K562 (cell line): ENCODE results near the gene ABCB9. TPM values are rescaled to one million over a fixed set of nuclear protein-coding genes. Genes with fewer than 3 reads are reported as not detected.

Experiments
- ATAC-seq: fragments of 200-7000 bp; cut with Tn5 transposase; 3 replicates; pipeline ENCODE4 v1.9.1; 2020; ENCODE audit warnings: moderate library complexity
- BruUV-seq: library from RNA; stranded (reverse); fragments of 400-500 nt; replicated peaks from 2 replicates; lab custom pipeline; 2021; lab: Mats Ljungman, UMichigan
- CTCF ChIA-PET: fragments of 300-600 bp; formaldehyde crosslinking; extraction: SDS; loops from one replicate; lab custom pipeline; 2021; ENCODE audit warnings: low intra/inter-chr PET ratio; lab: Yijun Ruan, JAX
- POLR2A ChIA-PET: fragments of 300-600, 350-650 bp; sonication (Branson Sonifier 250); formaldehyde crosslinking; extraction: SDS; loops from one replicate; lab custom pipeline; 2021; ENCODE audit warnings: antibody characterized with exemption, inconsistent platforms; lab: Yijun Ruan, JAX
- DNase-seq, 4 experiments: peaks; one replicate each; pipeline versions ENCODE4 v3.0.0 to v3.0.0-alpha.2; 2011 to 2018; ENCODE audit warnings: low spot score in 3 of 4, mixed read lengths in 3 of 4; ENCODE audit errors: extremely low read depth in 1 of 4
- FAIRE-seq: peaks from 2 replicates; lab custom pipeline; 2011; peaks lifted over from hg19 to GRCh38; lab: Jason Lieb, UNC
- H2AFZ ChIP-seq: 2 replicates; pipeline ENCODE4 v1.6.0; 2011; ENCODE audit warnings: low read depth, low read length, control low read depth, inconsistent platforms
- H3K27ac ChIP-seq: fragments of 200-600 bp; 3 replicates; pipeline ENCODE4 v1.8.0; 2011; ENCODE audit warnings: low read depth, mild to moderate bottlenecking, control low read depth, inconsistent platforms, low read length, moderate library complexity, mixed read lengths; ENCODE audit errors: extremely low read depth
- H3K27me3 ChIP-seq, 2 experiments: fragments of 300-600 bp in 1 of 2; 2 replicates in 1 of 2; 3 replicates in 1 of 2; pipeline versions ENCODE4 v1.6.0 to v1.8.0; 2011; ENCODE audit warnings: inconsistent platforms in 2 of 2, low read length in 2 of 2, mild to moderate bottlenecking in 1 of 2, mixed read lengths in 1 of 2, moderate library complexity in 1 of 2; ENCODE audit not compliant: control insufficient read depth in 2 of 2, insufficient read depth in 2 of 2
- H3K36me3 ChIP-seq: fragments of 300-600 bp; 3 replicates; pipeline ENCODE4 v1.8.0; 2011; ENCODE audit warnings: mild to moderate bottlenecking, low read length, inconsistent platforms; ENCODE audit not compliant: control insufficient read depth, insufficient read depth
- H3K4me1 ChIP-seq, 2 experiments: fragments of 200-600 bp in 1 of 2; replicated peaks in 1 of 2; 2 replicates in 1 of 2; 3 replicates in 1 of 2; pipeline versions ENCODE4 v1.5.1 to v1.8.0; 2011; ENCODE audit warnings: inconsistent platforms in 2 of 2, low read length in 2 of 2, mild to moderate bottlenecking in 1 of 2, mixed read lengths in 1 of 2, moderate library complexity in 1 of 2; ENCODE audit not compliant: control insufficient read depth in 2 of 2, insufficient read depth in 2 of 2
- H3K4me2 ChIP-seq: 2 replicates; pipeline ENCODE4 v1.6.1; 2011; ENCODE audit warnings: low read length, control low read depth, inconsistent platforms, mixed read lengths; ENCODE audit not compliant: insufficient read depth
- H3K4me3 ChIP-seq: fragments of 200-600 bp; sonication (generic), shearing (Covaris generic); 2 replicates; pipeline ENCODE4 v1.5.1; 2016; ENCODE audit warnings: control low read depth, inconsistent platforms
- H3K79me2 ChIP-seq: fragments of 200-600 bp; 3 replicates; pipeline ENCODE4 v1.8.0; 2011; ENCODE audit warnings: low read length, inconsistent platforms; ENCODE audit not compliant: control insufficient read depth, insufficient read depth
- H3K9ac ChIP-seq, 2 experiments: 2 replicates each; pipeline versions ENCODE4 v1.6.0 to v1.6.1; 2011; ENCODE audit warnings: low read depth in 2 of 2, low read length in 2 of 2, control low read depth in 1 of 2, inconsistent platforms in 1 of 2, mild to moderate bottlenecking in 1 of 2, mixed read lengths in 1 of 2; ENCODE audit not compliant: insufficient read depth in 1 of 2
- H3K9me1 ChIP-seq: one replicate; pipeline ENCODE4 v1.6.0; 2011; ENCODE audit warnings: inconsistent platforms, mild to moderate bottlenecking, low read length, moderate library complexity; ENCODE audit not compliant: control insufficient read depth, insufficient read depth
- H3K9me3 ChIP-seq: replicated peaks from 2 replicates; pipeline ENCODE4 v1.5.1; 2011; ENCODE audit warnings: low read depth, low read length, inconsistent platforms; ENCODE audit not compliant: control insufficient read depth, insufficient read depth
- H4K20me1 ChIP-seq: replicated peaks from 2 replicates; pipeline ENCODE4 v1.6.1; 2011; ENCODE audit warnings: low read length, inconsistent platforms, mixed read lengths; ENCODE audit not compliant: control insufficient read depth, insufficient read depth
- CBX1 ChIP-seq: sonication (generic); IDR thresholded peaks from 2 replicates; pipeline ENCODE4 v1.6.1; 2016; ENCODE audit warnings: antibody characterized with exemption, low read depth, mild to moderate bottlenecking
- CHD2 ChIP-seq: IDR thresholded peaks from 2 replicates; pipeline ENCODE4 v1.6.1; 2011; ENCODE audit warnings: low read depth, low read length
- CREB1 ChIP-seq, 2 experiments: sonication (generic) in 1 of 2; formaldehyde crosslinking in 1 of 2; IDR thresholded peaks; 2 replicates each; pipeline versions ENCODE4 v1.6.1 to v1.8.0; 2012 to 2022; ENCODE audit warnings: inconsistent platforms in 1 of 2, mild to moderate bottlenecking in 1 of 2, missing genetic modification reagents in 1 of 2, moderate library complexity in 1 of 2
- HDGF ChIP-seq: fragments of 450-650 bp; IDR thresholded peaks from 2 replicates; pipeline ENCODE4 v1.6.1; 2016
- HNRNPH1 ChIP-seq: fragments of 200-400 bp; formaldehyde crosslinking; optimal IDR thresholded peaks from 2 replicates; pipeline ENCODE3; 2017; ENCODE audit warnings: low read depth, mild to moderate bottlenecking, low read length, moderate library complexity
- KAT8 ChIP-seq: fragments of 450-650 bp; IDR thresholded peaks from 2 replicates; pipeline ENCODE4 v1.6.1; 2016; ENCODE audit warnings: low read depth, mild to moderate bottlenecking
- L3MBTL2 ChIP-seq: fragments of 450-650 bp; IDR thresholded peaks from 2 replicates; pipeline ENCODE4 v1.6.1; 2016; ENCODE audit warnings: mild to moderate bottlenecking, moderate library complexity
- SMARCA4 ChIP-seq: fragments of 450-650 bp; IDR thresholded peaks from 2 replicates; pipeline ENCODE4 v1.6.1; 2016
- SPI1 ChIP-seq: IDR thresholded peaks from 2 replicates; pipeline ENCODE4 v1.6.1; 2011; ENCODE audit warnings: low read depth, low read length, control low read depth, borderline replicate concordance
- ZNF76 ChIP-seq: fragments of 250-450 bp; sonication (Bioruptor Pico); IDR thresholded peaks from 2 replicates; pipeline ENCODE4 v1.4.0; 2020; ENCODE audit warnings: mild to moderate bottlenecking, moderate library complexity, borderline replicate concordance
- WGBS: fragments of 100-300 bp; shearing (Covaris generic); methylation state at CpG from one replicate; pipeline ENCODE4 v1.1.6; 2016; ENCODE audit warnings: low coverage, mixed read lengths; ENCODE audit not compliant: insufficient coverage; ENCODE audit errors: missing lambda C conversion rate; 5-methylcytosine and 5-hydroxymethylcytosine counted together
- in situ Hi-C: fragments of 300-500 bp; cut with MboI; formaldehyde crosslinking; loops from 4 replicates; pipeline ENCODE4 v1.15.0; 2018; ENCODE audit warnings: inconsistent platforms, mixed read lengths
- intact Hi-C: fragments of 100-400 bp; cut with micrococcal nuclease; formaldehyde crosslinking; loops from 2 replicates; pipeline ENCODE4 v1.14.2; 2022
- polyA plus RNA-seq, 8 experiments: library from polyadenylated mRNA; depleted of rRNA in 4 of 8; stranded (reverse) in 5 of 8; unstranded in 3 of 8; fragments of >200 nt; fragmentation: Nextera tagmentation in 2 of 8; fragmentation: Illumina TruSeq in 1 of 8; extraction: Ambion mirVana in 2 of 8; extraction: Trizol in 1 of 8; gene quantifications; 2 replicates each; pipeline versions ENCODE4 v1.2.1 to v1.2.3, GENCODE V29; 2011 to 2014; ENCODE audit warnings: inconsistent platforms in 1 of 8, missing spikeins in 1 of 8
- total RNA-seq, 7 experiments: library from RNA; depleted of rRNA in 6 of 7; stranded (reverse); fragments of >200 nt in 6 of 7; fragmentation: Illumina TruSeq in 2 of 7; extraction: Trizol in 2 of 7; gene quantifications; 2 replicates each; pipeline versions ENCODE4 v1.2.1 to v1.2.3, GENCODE V29; 2011 to 2021; ENCODE audit warnings: low replicate concordance in 1 of 7
- TF ChIP-seq, protein P1 (sequence below): fragments of 450-650 bp; IDR thresholded peaks from 2 replicates; pipeline ENCODE4 v1.6.1; 2016; ENCODE audit warnings: missing biosample characterization, missing genetic modification characterization
- TF ChIP-seq, protein P2 (sequence below): fragments of 250-450 bp; sonication (Bioruptor Pico); IDR thresholded peaks from 2 replicates; pipeline ENCODE4 v1.4.0; 2020; ENCODE audit warnings: mild to moderate bottlenecking
- TF ChIP-seq, protein P3 (sequence below): fragments of 450-650 bp; IDR thresholded peaks from 2 replicates; pipeline ENCODE4 v1.6.1; 2016; ENCODE audit warnings: antibody characterized with exemption
- TF ChIP-seq, protein P4 (sequence below): fragments of 450-650 bp; IDR thresholded peaks from 2 replicates; pipeline ENCODE4 v1.6.1; 2017; ENCODE audit warnings: mild to moderate bottlenecking, moderate library complexity
- TF ChIP-seq, protein P5 (sequence below), 2 experiments: fragments of 450-650 bp; IDR thresholded peaks; 2 replicates each; pipeline ENCODE4 v1.6.1; 2016

The ABCB9 gene
- total and polyA plus RNA-seq, 9 of the 15 experiments (the other 6 are each of a cell fraction or from before 2014, with no cell fraction given): 0.20 to 12.6 (median 6.2) TPM

DNA sequence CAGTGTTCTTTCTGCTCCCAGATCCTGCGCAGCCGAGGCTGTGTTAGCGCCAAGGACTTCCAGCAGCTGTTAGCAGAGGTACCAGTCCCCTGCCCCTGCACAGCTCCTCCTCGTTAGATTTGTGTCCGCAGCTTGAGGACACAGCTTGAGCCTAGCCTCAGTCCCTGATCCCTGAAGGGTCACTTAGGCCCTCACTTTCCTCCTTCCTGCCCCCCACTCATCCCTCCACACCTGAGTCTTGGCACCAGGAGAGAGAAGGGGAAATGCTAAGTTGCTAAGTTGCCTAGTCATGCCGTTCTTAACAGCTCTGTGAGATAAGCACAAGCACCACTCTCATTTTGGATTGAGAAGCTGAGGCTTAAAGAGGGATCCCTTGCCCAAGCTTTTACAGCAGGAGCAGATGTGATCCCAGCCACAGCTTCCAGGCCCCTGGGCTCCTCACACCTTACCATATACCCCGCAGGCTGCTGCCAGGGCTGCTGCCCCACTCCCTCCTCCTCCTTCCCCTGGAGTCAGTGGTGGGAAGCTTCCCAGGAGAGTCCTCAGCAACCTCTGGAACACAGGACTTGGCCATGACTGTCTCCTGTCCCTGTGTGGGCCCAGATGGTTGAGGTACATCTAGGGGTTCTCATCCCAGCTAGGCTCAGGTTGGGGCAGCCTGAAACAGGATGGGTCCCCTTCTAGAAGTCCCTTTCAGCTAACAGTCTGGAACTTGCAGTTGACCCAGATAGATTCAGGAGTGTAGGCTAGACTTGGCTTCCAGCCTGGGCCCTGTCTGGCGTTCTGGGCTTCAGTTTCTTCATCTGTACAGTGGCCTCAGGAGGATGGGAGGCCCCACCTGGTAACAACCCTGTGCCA lies 9.8 kb upstream of the ABCB9 start:
- intact Hi-C loops: no loop called here
- BruUV-seq: no TSS peak
- in situ Hi-C loops: no loop called here
- Histone ChIP-seq H3K9me3 (no peaks in the 10 kb centered on the region), H3K27me3 (no peaks in the 10 kb centered on the region), H3K27ac (peak overlapping the region; percentile 97), H3K4me2 (peak overlapping the region; percentile 100), H4K20me1 (no peaks in the 10 kb centered on the region; the same call in 1 of the 2 replicates), H3K4me1 (peaks cover 17 to 54% of the 10 kb centered on the region in 2 experiments), H2AFZ (peak overlapping the region; percentile 98), H3K9ac (peak overlapping the region; percentile 94 to 98), H3K36me3 (peaks cover 34% of the 10 kb centered on the region; the same call in 2 of the 3 replicates), H3K4me3 (peak overlapping the region; percentile 66), H3K79me2 (peaks cover 43% of the 10 kb centered on the region), H3K9me1 (no peaks in the 10 kb centered on the region)
- ATAC-seq (peak; percentile 44), FAIRE-seq (peak; percentile 95), DNase-seq (peak in 2 of 4 experiments; percentile 59 to 78)
- CTCF ChIA-PET: no interaction called here
- 1% methylated on average over 8 of the region's 8 CpGs for WGBS
- POLR2A ChIA-PET: interaction anchor here (0.5 to 3.2 kb wide), 20 partner anchors 8 to 669 kb away, joined by 3 to 22 read pairs (median 4); partner anchors contain the start of genes ABCB9, MPHOSPH9, MTRFR and ZCCHC8
- peak; percentile 82 for TF ChIP-seq SMARCA4
- no peak for TF ChIP-seq ZNF76 (CRISPR knock-in tag)
- no peak for TF ChIP-seq CREB1 (IDR thresholded peaks at IDR 0.05)
- TF ChIP-seq CREB1 (CRISPR knock-in tag; IDR thresholded peaks at IDR 0.05): no peak
- TF ChIP-seq CBX1: no peak
- TF ChIP-seq CHD2: no peak
- TF ChIP-seq, protein P1, sequence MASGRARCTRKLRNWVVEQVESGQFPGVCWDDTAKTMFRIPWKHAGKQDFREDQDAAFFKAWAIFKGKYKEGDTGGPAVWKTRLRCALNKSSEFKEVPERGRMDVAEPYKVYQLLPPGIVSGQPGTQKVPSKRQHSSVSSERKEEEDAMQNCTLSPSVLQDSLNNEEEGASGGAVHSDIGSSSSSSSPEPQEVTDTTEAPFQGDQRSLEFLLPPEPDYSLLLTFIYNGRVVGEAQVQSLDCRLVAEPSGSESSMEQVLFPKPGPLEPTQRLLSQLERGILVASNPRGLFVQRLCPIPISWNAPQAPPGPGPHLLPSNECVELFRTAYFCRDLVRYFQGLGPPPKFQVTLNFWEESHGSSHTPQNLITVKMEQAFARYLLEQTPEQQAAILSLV (tag): no peak
- TF ChIP-seq, protein P2, sequence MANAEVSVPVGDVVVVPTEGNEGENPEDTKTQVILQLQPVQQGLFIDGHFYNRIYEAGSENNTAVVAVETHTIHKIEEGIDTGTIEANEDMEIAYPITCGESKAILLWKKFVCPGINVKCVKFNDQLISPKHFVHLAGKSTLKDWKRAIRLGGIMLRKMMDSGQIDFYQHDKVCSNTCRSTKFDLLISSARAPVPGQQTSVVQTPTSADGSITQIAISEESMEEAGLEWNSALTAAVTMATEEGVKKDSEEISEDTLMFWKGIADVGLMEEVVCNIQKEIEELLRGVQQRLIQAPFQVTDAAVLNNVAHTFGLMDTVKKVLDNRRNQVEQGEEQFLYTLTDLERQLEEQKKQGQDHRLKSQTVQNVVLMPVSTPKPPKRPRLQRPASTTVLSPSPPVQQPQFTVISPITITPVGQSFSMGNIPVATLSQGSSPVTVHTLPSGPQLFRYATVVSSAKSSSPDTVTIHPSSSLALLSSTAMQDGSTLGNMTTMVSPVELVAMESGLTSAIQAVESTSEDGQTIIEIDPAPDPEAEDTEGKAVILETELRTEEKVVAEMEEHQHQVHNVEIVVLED: no peak
- TF ChIP-seq, protein P3, sequence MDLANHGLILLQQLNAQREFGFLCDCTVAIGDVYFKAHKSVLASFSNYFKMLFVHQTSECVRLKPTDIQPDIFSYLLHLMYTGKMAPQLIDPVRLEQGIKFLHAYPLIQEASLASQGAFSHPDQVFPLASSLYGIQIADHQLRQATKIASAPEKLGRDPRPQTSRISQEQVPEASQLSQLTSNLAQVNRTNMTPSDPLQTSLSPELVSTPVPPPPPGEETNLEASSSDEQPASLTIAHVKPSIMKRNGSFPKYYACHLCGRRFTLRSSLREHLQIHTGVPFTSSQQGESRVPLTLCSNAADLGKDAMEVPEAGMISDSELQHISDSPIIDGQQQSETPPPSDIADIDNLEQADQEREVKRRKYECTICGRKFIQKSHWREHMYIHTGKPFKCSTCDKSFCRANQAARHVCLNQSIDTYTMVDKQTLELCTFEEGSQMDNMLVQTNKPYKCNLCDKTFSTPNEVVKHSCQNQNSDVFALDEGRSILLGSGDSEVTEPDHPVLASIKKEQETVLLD: peak; percentile 59
- peak; percentile 84; the same call in 1 of the 2 replicates for TF ChIP-seq HDGF
- TF ChIP-seq KAT8: no peak
- TF ChIP-seq, protein P4, sequence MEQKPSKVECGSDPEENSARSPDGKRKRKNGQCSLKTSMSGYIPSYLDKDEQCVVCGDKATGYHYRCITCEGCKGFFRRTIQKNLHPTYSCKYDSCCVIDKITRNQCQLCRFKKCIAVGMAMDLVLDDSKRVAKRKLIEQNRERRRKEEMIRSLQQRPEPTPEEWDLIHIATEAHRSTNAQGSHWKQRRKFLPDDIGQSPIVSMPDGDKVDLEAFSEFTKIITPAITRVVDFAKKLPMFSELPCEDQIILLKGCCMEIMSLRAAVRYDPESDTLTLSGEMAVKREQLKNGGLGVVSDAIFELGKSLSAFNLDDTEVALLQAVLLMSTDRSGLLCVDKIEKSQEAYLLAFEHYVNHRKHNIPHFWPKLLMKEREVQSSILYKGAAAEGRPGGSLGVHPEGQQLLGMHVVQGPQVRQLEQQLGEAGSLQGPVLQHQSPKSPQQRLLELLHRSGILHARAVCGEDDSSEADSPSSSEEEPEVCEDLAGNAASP: no peak
- no peak for TF ChIP-seq HNRNPH1
- TF ChIP-seq, protein P5, sequence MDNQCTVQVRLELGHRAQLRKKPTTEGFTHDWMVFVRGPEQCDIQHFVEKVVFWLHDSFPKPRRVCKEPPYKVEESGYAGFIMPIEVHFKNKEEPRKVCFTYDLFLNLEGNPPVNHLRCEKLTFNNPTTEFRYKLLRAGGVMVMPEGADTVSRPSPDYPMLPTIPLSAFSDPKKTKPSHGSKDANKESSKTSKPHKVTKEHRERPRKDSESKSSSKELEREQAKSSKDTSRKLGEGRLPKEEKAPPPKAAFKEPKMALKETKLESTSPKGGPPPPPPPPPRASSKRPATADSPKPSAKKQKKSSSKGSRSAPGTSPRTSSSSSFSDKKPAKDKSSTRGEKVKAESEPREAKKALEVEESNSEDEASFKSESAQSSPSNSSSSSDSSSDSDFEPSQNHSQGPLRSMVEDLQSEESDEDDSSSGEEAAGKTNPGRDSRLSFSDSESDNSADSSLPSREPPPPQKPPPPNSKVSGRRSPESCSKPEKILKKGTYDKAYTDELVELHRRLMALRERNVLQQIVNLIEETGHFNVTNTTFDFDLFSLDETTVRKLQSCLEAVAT (IDR thresholded peaks at IDR 0.05): peak in 1 of 2 experiments; percentile 66; a peak in 1 of 4 replicates
- TF ChIP-seq SPI1: peak; percentile 78
- TF ChIP-seq L3MBTL2: peak; percentile 17
